GM19372 (cell line): Measurements from ENCODE around the gene HSP90B1.

Source experiments
- ATAC-seq: cut with Tn5 transposase; IDR thresholded peaks from one replicate; pipeline ENCODE4 v1.9.1; 2021; ENCODE audit warnings: mild to moderate bottlenecking, low read depth, moderate library complexity; ENCODE audit not compliant: unreplicated experiment

HSP90B1 gene

DNA sequence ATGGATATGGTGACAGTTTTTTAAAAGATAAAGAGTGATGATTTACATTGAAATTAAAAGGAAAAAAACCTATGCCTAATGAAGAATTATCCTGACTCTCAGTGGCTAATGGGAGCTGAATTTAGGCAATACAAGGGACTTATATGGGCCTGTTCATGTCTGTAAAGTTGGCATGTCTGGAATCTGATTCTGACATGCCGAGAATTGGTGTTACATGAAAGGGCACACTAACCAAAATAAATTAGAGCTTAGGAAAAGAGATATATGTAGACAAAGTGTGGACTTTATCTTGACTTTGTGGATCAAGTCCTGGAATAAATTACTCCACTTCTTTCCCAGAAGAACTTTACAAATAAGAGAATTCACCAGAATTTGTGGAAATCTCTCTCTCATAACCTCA, 36.5 kb downstream of the HSP90B1 start:
- ATAC-seq = no peak

DNA sequence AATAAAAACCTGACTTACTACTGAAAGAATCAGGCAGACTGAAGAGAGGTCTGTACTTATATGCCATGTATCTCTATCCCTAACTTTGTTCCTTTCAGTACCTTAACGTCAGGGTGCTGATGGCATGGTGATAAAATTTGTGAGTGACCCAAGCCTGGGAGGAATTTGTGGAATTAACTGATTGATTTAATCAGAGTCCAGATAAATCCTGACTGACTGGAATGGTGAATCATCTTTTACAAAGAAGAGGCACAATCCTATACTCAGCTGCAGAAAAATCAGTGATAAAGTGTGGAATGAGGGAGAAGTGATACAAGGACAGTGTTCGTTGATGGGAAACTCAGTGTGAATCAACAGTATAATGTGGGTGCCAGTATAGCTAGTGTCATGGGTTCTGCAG, 39.2 kb downstream of the HSP90B1 start:
- no peak for ATAC-seq

DNA sequence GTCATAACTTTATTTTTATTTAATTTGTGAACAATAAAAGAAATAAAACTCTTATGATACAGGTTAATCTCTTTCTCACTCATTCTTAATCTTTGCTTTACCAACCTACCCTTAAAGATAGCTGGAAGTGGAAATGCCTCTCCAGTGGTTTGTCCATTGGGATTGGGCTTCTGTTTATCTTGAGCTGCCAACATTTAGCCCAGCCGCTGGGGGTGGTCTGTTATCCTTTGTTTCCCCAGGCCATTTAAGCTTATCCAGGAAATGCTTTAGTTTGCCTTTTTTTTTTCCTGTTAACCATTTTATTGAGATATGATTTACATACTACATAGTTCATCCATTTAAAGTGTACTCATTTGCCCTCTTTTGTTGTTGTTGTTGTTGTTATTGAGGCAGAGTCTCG, 43.7 kb downstream of the HSP90B1 start:
- ATAC-seq = no peak

DNA sequence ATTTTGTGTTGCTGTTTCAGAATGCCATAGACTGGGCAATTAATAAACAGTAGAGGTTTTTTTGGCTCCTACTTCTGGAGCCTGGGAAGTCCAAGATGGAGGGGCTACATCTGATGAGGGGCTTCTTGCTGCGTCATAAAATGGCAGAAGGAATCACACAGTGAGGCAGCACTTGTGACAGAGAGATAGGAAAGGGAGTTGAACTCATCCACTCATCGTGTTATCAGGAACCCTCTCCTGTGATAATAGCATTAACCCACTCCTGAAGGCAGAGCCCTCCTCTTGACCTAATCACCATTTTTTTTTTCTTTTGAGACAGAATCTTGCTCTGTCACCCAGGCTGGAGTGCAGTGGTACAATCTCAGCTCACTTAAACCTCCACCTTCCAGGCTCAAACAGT, 45.2 kb downstream of the HSP90B1 start:
- ATAC-seq = no peak

DNA sequence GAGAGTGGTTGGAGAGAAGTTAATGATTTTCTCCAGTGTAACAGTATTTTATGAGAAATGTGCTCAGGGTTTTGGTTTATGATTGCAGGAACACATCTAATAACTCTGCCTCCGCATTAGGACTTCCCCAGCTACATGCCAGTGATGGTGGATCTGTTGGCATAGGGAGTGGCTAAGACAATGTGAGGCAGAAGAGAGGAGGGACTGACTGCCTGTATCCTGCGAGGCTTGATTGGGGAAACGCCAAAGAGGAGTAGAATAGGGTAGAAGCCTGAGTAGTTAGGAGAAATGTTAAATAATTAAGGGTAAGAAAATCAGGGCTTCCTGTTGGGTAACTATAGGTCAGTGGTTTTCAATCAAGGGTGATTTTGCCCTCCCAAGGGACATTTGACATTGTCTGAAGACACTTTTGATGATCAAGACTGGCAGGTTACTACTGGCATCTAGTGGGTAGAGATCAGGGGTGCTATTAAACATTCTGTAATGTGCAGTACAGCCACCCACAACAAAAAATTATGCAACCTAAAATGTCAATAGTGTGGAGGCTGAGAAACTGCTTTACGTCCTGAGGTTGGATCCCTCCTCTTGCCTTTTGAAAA, 48.3 kb downstream of the HSP90B1 start:
- ATAC-seq = no peak

DNA sequence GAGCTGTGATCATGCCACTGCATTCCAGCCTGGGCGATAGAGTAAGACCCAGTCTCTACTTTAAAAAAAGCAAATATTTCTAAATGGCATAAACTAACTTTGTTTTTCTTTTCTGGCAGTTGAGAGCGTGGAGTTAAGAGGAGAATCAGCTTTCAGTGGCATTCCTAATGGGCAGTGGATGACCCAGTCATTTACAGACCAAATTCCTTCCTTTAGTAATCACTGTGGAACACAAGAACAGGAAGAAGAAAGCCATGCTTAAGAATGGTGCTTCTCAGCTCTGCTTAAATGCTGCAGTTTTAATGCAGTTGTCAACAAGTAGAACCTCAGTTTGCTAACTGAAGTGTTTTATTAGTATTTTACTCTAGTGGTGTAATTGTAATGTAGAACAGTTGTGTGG, 56.6 kb downstream of the HSP90B1 start:
- no peak for ATAC-seq

DNA sequence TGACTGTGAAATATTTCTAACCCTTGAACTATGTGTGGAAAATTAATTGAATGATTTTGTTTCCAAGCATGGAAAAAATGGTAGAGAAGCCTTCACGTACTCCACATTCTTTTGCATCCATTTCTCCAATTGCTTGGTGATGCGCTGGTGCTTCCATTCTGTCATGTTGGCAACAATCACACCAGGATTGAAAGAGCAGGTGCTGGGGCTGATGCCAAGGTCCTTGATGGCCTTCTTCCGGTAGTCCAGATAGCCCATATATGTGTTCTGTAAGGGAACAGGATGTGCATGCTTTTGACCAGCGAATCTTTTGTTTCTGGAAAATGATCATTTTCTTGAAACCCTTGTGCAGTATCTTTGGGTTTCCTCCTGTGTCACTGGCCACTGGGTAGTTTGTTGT, 64.0 kb downstream of the HSP90B1 start:
- no peak for ATAC-seq

DNA sequence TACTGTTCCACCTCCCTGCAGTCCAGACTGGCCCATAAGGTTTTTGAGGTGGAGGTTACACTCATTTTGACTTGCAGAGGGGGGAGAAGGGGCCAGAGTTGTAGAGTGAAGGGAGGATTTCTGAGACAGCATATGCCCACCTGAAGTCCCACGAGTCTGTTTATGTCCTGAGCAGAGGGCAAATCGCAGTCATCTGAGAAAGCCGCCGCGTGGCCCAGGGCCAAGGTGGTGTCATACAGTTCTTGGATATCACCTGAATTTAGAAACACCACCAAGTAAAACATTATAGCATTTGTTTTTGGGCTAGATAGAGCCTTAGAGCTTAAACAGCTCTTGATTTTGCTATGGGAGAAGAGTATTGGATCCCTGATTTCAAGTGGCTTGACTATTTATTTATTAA, 66.4 kb downstream of the HSP90B1 start:
- no peak for ATAC-seq

DNA sequence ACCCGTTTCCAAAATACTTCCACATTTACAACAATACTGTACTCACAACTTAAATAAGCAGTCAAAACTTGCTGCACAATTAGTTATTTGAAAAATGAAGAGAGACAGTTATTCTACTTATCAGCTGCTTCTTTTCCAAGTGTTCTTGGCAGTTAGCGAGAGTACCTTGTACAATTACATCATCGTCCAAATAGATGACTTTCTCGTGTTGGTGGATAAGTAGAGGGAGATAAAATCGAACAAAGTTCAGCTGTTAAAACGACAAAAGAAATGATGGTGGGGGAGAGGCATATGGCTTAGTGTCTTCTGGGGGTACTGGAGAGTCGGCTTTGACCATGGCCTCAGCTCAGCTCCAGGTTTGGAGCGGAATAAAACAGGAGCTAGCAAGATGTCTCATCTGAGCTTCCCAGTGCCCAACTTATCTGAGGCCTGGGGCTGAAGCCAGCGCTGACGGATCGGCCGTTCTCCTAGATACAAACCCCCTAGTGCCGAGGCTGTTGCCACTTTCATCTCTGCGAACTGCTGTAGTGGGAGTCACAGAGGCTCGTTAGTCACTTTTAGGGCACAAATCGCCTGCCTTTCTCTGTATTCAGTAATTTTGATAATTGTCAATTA, 67.2 kb downstream of the HSP90B1 start:
- no peak for ATAC-seq
